Measurements from ENCODE around the gene MYCBP2.
"Not testable (repeated sequence)": the region's sequence is repeated elsewhere in the genome, so short reads cannot be mapped to it uniquely, and the experiment has no call there.

MYCBP2 gene

GRCh38 chr13:77016888-77017623, 309.8 kb downstream of the MYCBP2 start:
- H3K36me3 ChIP-seq (ENCODE audit: insufficient read depth, low read length) = peaks cover 71% of the 10 kb centered on the region
- H3K9me3 ChIP-seq (ENCODE audit: low read length) = peaks cover 3% of the 10 kb centered on the region
- H3K4me3 ChIP-seq (ENCODE audit: low read length) = no peak overlapping the region
- no peak overlapping the region for H2AFZ ChIP-seq (ENCODE audit: low read depth, low read length)
- no peaks in the 10 kb centered on the region for H3K4me1 ChIP-seq (ENCODE audit: insufficient read depth, low read length)
- H3K27me3 ChIP-seq (ENCODE audit: insufficient read depth, low read length) = no peaks in the 10 kb centered on the region

GRCh38 chr13:77016251-77016812, 310.6 kb downstream of the MYCBP2 start:
- Histone ChIP-seq H2AFZ (ENCODE audit: low read depth, low read length) (no peak overlapping the region), H3K27me3 (ENCODE audit: insufficient read depth, low read length) (no peaks in the 10 kb centered on the region), H3K9me3 (ENCODE audit: low read length) (peaks cover 3% of the 10 kb centered on the region), H3K4me1 (ENCODE audit: insufficient read depth, low read length) (no peaks in the 10 kb centered on the region), H3K36me3 (ENCODE audit: insufficient read depth, low read length) (peaks cover 73% of the 10 kb centered on the region), H3K4me3 (ENCODE audit: low read length) (no peak overlapping the region)

GRCh38 chr13:77014906-77015685, 311.8 kb downstream of the MYCBP2 start:
- Histone ChIP-seq H3K36me3 (ENCODE audit: insufficient read depth, low read length) (peaks cover 77% of the 10 kb centered on the region), H3K4me3 (ENCODE audit: low read length) (no peak overlapping the region), H3K9me3 (ENCODE audit: low read length) (peaks cover 3% of the 10 kb centered on the region), H3K27me3 (ENCODE audit: insufficient read depth, low read length) (no peaks in the 10 kb centered on the region), H3K4me1 (ENCODE audit: insufficient read depth, low read length) (no peaks in the 10 kb centered on the region), H2AFZ (ENCODE audit: low read depth, low read length) (no peak overlapping the region)

GRCh38 chr13:77013853-77014542, 312.9 kb downstream of the MYCBP2 start:
- Histone ChIP-seq H3K36me3 (ENCODE audit: insufficient read depth, low read length) (peaks cover 81% of the 10 kb centered on the region), H3K4me3 (ENCODE audit: low read length) (no peak overlapping the region), H3K9me3 (ENCODE audit: low read length) (peaks cover 3% of the 10 kb centered on the region), H2AFZ (ENCODE audit: low read depth, low read length) (no peak overlapping the region), H3K4me1 (ENCODE audit: insufficient read depth, low read length) (no peaks in the 10 kb centered on the region), H3K27me3 (ENCODE audit: insufficient read depth, low read length) (no peaks in the 10 kb centered on the region)

- not testable (repeated sequence) for H3K27me3 ChIP-seq (ENCODE audit: insufficient read depth, low read length); H2AFZ ChIP-seq (ENCODE audit: low read depth, low read length); H3K4me3 ChIP-seq (ENCODE audit: low read length); H3K9me3 ChIP-seq (ENCODE audit: low read length); H3K4me1 ChIP-seq (ENCODE audit: insufficient read depth, low read length)
- H3K36me3 ChIP-seq (ENCODE audit: insufficient read depth, low read length) = peaks cover 68% of the 10 kb centered on the region
These were observed 317.2 kb downstream of the MYCBP2 start for GRCh38 chr13:77009719-77010118.

GRCh38 chr13:77009011-77009410, 317.9 kb downstream of the MYCBP2 start:
- H2AFZ ChIP-seq (ENCODE audit: low read depth, low read length) = no peak overlapping the region
- H3K36me3 ChIP-seq (ENCODE audit: insufficient read depth, low read length) = peaks cover 63% of the 10 kb centered on the region
- H3K27me3 ChIP-seq (ENCODE audit: insufficient read depth, low read length) = no peaks in the 10 kb centered on the region
- H3K9me3 ChIP-seq (ENCODE audit: low read length) = peaks cover 3% of the 10 kb centered on the region
- no peaks in the 10 kb centered on the region for H3K4me1 ChIP-seq (ENCODE audit: insufficient read depth, low read length)
- H3K4me3 ChIP-seq (ENCODE audit: low read length) = no peak overlapping the region

- not testable (repeated sequence) for H3K27me3 ChIP-seq (ENCODE audit: insufficient read depth, low read length); H3K4me1 ChIP-seq (ENCODE audit: insufficient read depth, low read length); H2AFZ ChIP-seq (ENCODE audit: low read depth, low read length); H3K9me3 ChIP-seq (ENCODE audit: low read length); H3K4me3 ChIP-seq (ENCODE audit: low read length)
- peaks cover 63% of the 10 kb centered on the region for H3K36me3 ChIP-seq (ENCODE audit: insufficient read depth, low read length)
These were observed 318.6 kb downstream of the MYCBP2 start for GRCh38 chr13:77008337-77008736.

- no peak overlapping the region for H3K4me3 ChIP-seq (ENCODE audit: low read length)
- no peaks in the 10 kb centered on the region for H3K9me3 ChIP-seq (ENCODE audit: low read length)
- no peak overlapping the region for H2AFZ ChIP-seq (ENCODE audit: low read depth, low read length)
- peaks cover 68% of the 10 kb centered on the region for H3K36me3 ChIP-seq (ENCODE audit: insufficient read depth, low read length)
- H3K27me3 ChIP-seq (ENCODE audit: insufficient read depth, low read length) = no peaks in the 10 kb centered on the region
- no peaks in the 10 kb centered on the region for H3K4me1 ChIP-seq (ENCODE audit: insufficient read depth, low read length)
These were observed 324.2 kb downstream of the MYCBP2 start for GRCh38 chr13:77002590-77003190.

GRCh38 chr13:77001963-77002587, 324.8 kb downstream of the MYCBP2 start:
- Histone ChIP-seq H2AFZ (ENCODE audit: low read depth, low read length) (no peak overlapping the region), H3K27me3 (ENCODE audit: insufficient read depth, low read length) (no peaks in the 10 kb centered on the region), H3K4me3 (ENCODE audit: low read length) (no peak overlapping the region), H3K36me3 (ENCODE audit: insufficient read depth, low read length) (peaks cover 65% of the 10 kb centered on the region), H3K4me1 (ENCODE audit: insufficient read depth, low read length) (no peaks in the 10 kb centered on the region), H3K9me3 (ENCODE audit: low read length) (no peaks in the 10 kb centered on the region)

GRCh38 chr13:77001540-77001939, 325.4 kb downstream of the MYCBP2 start:
- Histone ChIP-seq H2AFZ (ENCODE audit: low read depth, low read length) (no peak overlapping the region), H3K4me1 (ENCODE audit: insufficient read depth, low read length) (no peaks in the 10 kb centered on the region), H3K9me3 (ENCODE audit: low read length) (no peaks in the 10 kb centered on the region), H3K36me3 (ENCODE audit: insufficient read depth, low read length) (peaks cover 64% of the 10 kb centered on the region), H3K27me3 (ENCODE audit: insufficient read depth, low read length) (no peaks in the 10 kb centered on the region), H3K4me3 (ENCODE audit: low read length) (no peak overlapping the region)

- no peaks in the 10 kb centered on the region for H3K9me3 ChIP-seq (ENCODE audit: low read length)
- H3K27me3 ChIP-seq (ENCODE audit: insufficient read depth, low read length) = no peaks in the 10 kb centered on the region
- H2AFZ ChIP-seq (ENCODE audit: low read depth, low read length) = no peak overlapping the region
- H3K36me3 ChIP-seq (ENCODE audit: insufficient read depth, low read length) = peaks cover 74% of the 10 kb centered on the region
- H3K4me3 ChIP-seq (ENCODE audit: low read length) = no peak overlapping the region
- H3K4me1 ChIP-seq (ENCODE audit: insufficient read depth, low read length) = no peaks in the 10 kb centered on the region
These were observed 326.4 kb downstream of the MYCBP2 start for GRCh38 chr13:77000475-77000874.
